DOHH2 (cell line): ENCODE results near the gene THBS3.

Experiments used
- EZH2phosphoT487 ChIP-seq: fragments of 200-600 bp; sonication (generic); IDR thresholded peaks from 2 replicates; pipeline ENCODE4 v1.6.1; 2017; ENCODE audit warnings: borderline replicate concordance, mild to moderate bottlenecking, antibody characterized with exemption, low read length, moderate library complexity, mixed read lengths
- TF ChIP-seq, protein P1 (sequence below): fragments of 200-600 bp; sonication (generic); IDR thresholded peaks from one replicate; pipeline ENCODE4 v1.5.1; 2014; ENCODE audit warnings: antibody characterized with exemption, mild to moderate bottlenecking, low read depth, low read length; ENCODE audit not compliant: poor library complexity, severe bottlenecking

DNA sequence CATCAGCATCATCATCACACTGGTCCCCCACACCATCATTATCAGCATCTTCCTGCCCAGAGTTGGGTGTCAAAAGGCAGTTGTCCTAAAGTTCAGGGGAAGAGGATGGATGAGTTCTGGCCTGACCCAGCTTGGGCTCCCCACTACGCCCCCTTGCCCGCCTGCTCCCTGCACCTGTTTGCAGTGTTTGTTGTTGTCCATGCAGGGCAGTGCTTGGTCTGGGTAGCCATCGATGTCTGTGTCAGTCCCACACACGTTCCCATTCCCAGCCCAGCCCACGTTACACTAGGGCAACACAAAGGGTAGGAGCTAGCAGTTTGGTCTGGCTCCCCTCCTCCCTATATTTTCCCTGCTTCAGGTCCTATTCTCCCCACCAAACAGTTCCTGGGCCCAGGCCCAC, 6.8 kb downstream of the THBS3 start:
- no peak for TF ChIP-seq EZH2phosphoT487
- TF ChIP-seq, protein P1, sequence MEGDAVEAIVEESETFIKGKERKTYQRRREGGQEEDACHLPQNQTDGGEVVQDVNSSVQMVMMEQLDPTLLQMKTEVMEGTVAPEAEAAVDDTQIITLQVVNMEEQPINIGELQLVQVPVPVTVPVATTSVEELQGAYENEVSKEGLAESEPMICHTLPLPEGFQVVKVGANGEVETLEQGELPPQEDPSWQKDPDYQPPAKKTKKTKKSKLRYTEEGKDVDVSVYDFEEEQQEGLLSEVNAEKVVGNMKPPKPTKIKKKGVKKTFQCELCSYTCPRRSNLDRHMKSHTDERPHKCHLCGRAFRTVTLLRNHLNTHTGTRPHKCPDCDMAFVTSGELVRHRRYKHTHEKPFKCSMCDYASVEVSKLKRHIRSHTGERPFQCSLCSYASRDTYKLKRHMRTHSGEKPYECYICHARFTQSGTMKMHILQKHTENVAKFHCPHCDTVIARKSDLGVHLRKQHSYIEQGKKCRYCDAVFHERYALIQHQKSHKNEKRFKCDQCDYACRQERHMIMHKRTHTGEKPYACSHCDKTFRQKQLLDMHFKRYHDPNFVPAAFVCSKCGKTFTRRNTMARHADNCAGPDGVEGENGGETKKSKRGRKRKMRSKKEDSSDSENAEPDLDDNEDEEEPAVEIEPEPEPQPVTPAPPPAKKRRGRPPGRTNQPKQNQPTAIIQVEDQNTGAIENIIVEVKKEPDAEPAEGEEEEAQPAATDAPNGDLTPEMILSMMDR = no peak
